ENCODE measurements around the gene TRPM1.

Gene TRPM1

GRCh38 chr15:30974112-30974511 lies 127.4 kb downstream of the TRPM1 start:
- no peak for DNase-seq (ENCODE audit: low spot score)
- TF ChIP-seq CTCF (IDR thresholded peaks at IDR 0.05; ENCODE audit: extremely low read depth, missing control alignments) = no peak

GRCh38 chr15:30973379-30973778 lies 128.1 kb downstream of the TRPM1 start:
- no peak for DNase-seq (ENCODE audit: low spot score)
- no peak for TF ChIP-seq CTCF (IDR thresholded peaks at IDR 0.05; ENCODE audit: extremely low read depth, missing control alignments)

GRCh38 chr15:30969724-30970123 lies 131.8 kb downstream of the TRPM1 start:
- no peak for DNase-seq (ENCODE audit: low spot score)
- no peak for TF ChIP-seq CTCF (IDR thresholded peaks at IDR 0.05; ENCODE audit: extremely low read depth, missing control alignments)

DNA sequence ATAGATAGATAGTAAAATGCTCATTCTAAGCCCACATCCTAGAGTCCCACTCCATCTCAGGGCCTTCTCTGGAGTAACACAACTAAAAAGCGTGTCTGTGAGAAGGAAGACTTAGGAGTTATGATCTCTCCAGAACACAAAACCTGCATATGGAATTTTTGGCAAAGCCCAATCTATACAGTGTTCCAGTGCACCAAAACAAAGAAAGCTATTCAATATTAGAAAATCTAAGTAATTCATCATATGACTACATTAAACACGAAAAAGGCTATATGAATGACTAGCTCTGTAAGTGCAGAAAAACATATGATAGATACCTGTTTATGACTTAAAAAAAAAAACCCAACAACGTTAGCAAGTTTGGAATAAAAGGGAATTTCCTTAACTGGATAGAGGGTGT lies 137.8 kb downstream of the TRPM1 start:
- no peak for TF ChIP-seq CTCF (IDR thresholded peaks at IDR 0.05; ENCODE audit: extremely low read depth, missing control alignments)
- no peak for DNase-seq (ENCODE audit: low spot score)

- TF ChIP-seq CTCF (IDR thresholded peaks at IDR 0.05; ENCODE audit: extremely low read depth, missing control alignments) = no peak
- no peak for DNase-seq (ENCODE audit: low spot score)
These were observed 138.9 kb downstream of the TRPM1 start for GRCh38 chr15:30962659-30963058.

DNA sequence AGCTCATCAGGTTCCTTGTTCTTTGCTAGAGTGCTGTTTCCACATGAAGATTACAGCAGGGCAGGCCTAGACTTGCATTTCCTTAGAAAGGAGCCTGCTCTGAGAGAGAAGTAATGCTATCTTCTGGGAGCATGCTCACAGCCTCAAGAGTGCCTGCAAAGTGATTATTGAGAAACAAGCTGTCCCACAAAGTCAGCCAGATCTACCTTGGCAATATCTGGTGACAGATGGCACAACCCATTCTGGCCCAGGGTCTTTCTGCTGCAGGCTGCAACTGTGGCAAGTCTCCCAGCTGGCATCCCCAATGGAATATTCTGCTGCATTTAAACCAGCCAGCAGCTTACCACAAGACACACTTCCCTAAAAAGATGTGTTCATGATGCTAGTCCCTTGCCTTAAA lies 139.4 kb downstream of the TRPM1 start:
- DNase-seq (ENCODE audit: low spot score) = no peak
- TF ChIP-seq CTCF (IDR thresholded peaks at IDR 0.05; ENCODE audit: extremely low read depth, missing control alignments) = no peak

GRCh38 chr15:30958219-30958618 lies 143.3 kb downstream of the TRPM1 start:
- TF ChIP-seq CTCF (IDR thresholded peaks at IDR 0.05; ENCODE audit: extremely low read depth, missing control alignments) = no peak

More at GRCh38 chr15:30958219-30958618, 143.3 kb downstream of the TRPM1 start:
- no peak for DNase-seq (ENCODE audit: low spot score)

Data from GM20000 (cell line).